ENCODE data around the gene GTF2H2C.
A peak's percentile ranks its signal among the peaks of the same experiment; 100 is the strongest.
"Not testable (repeated sequence)": the region's sequence is repeated elsewhere in the genome, so short reads cannot be mapped to it uniquely, and the experiment has no call there.

Gene GTF2H2C

GRCh38 chr5:69596114-69596840 lies 36.3 kb downstream of the GTF2H2C start:
- not testable (repeated sequence) for H3K4me3 ChIP-seq (ENCODE audit: low read depth, low read length); H3K4me1 ChIP-seq; H3K27me3 ChIP-seq; H3K36me3 ChIP-seq; H3K9me3 ChIP-seq; DNase-seq

GRCh38 chr5:69601947-69602346 lies 42.0 kb downstream of the GTF2H2C start:
- not testable (repeated sequence) for H3K9me3 ChIP-seq; H3K27me3 ChIP-seq; H3K4me3 ChIP-seq (ENCODE audit: low read depth, low read length); H3K36me3 ChIP-seq; H3K4me1 ChIP-seq; DNase-seq

GRCh38 chr5:69606839-69607238 lies 46.8 kb downstream of the GTF2H2C start:
- not testable (repeated sequence) for H3K4me3 ChIP-seq (ENCODE audit: low read depth, low read length); H3K9me3 ChIP-seq; H3K36me3 ChIP-seq; DNase-seq; H3K27me3 ChIP-seq; H3K4me1 ChIP-seq

GRCh38 chr5:69607750-69608149 lies 47.8 kb downstream of the GTF2H2C start:
- not testable (repeated sequence) for H3K4me1 ChIP-seq; DNase-seq; H3K27me3 ChIP-seq; H3K4me3 ChIP-seq (ENCODE audit: low read depth, low read length); H3K36me3 ChIP-seq; H3K9me3 ChIP-seq

GRCh38 chr5:69608861-69609496 lies 49.0 kb downstream of the GTF2H2C start:
- H3K4me1 ChIP-seq; H3K9me3 ChIP-seq; H3K36me3 ChIP-seq; H3K27me3 ChIP-seq; H3K4me3 ChIP-seq (ENCODE audit: low read depth, low read length); DNase-seq: not testable (repeated sequence)

- not testable (repeated sequence) for H3K9me3 ChIP-seq; H3K36me3 ChIP-seq; H3K27me3 ChIP-seq; H3K4me1 ChIP-seq; H3K4me3 ChIP-seq (ENCODE audit: low read depth, low read length); DNase-seq
Observed at GRCh38 chr5:69614843-69615242, 54.9 kb downstream of the GTF2H2C start.

GRCh38 chr5:69631879-69632278 lies 71.9 kb downstream of the GTF2H2C start:
- not testable (repeated sequence) for H3K4me1 ChIP-seq; H3K4me3 ChIP-seq (ENCODE audit: low read depth, low read length); H3K27me3 ChIP-seq; H3K36me3 ChIP-seq; H3K9me3 ChIP-seq
- peak; percentile 1 for DNase-seq

Data from BE2C (cell line).